Activated T-cell treated with anti-CD3 and anti-CD28 coated beads, Interleukin-2, amount 50 U/mL, for 72 hours (primary cell): Measurements from ENCODE around the gene SYNE2. TPM values are rescaled to one million over a fixed set of nuclear protein-coding genes. Genes with fewer than 3 reads are reported as not detected.
A peak's percentile ranks its signal among the peaks of the same experiment; 100 is the strongest.

Source experiments
- ATAC-seq, 2 donors: fragments of 150-1000 bp; cut with Tn5 transposase; replicated peaks in 1 of 2; 2 replicates each; pipeline ENCODE4 v1.10.0; 2021; ENCODE audit warnings: moderate library complexity in 2 of 2, mild to moderate bottlenecking in 1 of 2
- DNase-seq, 2 donors: peaks; one replicate each; pipeline ENCODE4 v3.0.0; 2021 to 2022; ENCODE audit warnings: mixed read lengths in 1 of 2
- H3K27ac Mint-ChIP-seq: one replicate; pipeline ENCODE4 v1.8.0; 2022; ENCODE audit warnings: mild to moderate bottlenecking, moderate library complexity, mixed read lengths
- H3K27me3 Mint-ChIP-seq: one replicate; pipeline ENCODE4 v1.8.0; 2022; ENCODE audit warnings: low read depth, mixed read lengths
- H3K36me3 Mint-ChIP-seq, 2 donors: one replicate each; pipeline ENCODE4 v1.8.0; 2022; ENCODE audit warnings: mixed read lengths in 2 of 2, mild to moderate bottlenecking in 1 of 2; ENCODE audit not compliant: insufficient read depth in 2 of 2
- H3K4me1 Mint-ChIP-seq: one replicate; pipeline ENCODE4 v1.8.0; 2022; ENCODE audit warnings: low read depth, mixed read lengths
- H3K4me3 Mint-ChIP-seq, 2 donors: one replicate each; pipeline ENCODE4 v1.8.0; 2022; ENCODE audit warnings: mild to moderate bottlenecking in 2 of 2, mixed read lengths in 2 of 2, moderate library complexity in 2 of 2
- H3K9me3 Mint-ChIP-seq, 2 donors: one replicate each; pipeline ENCODE4 v1.8.0; 2022; ENCODE audit warnings: mixed read lengths in 2 of 2
- total RNA-seq, 2 donors: library from RNA; stranded (reverse); gene quantifications; one replicate each; pipeline ENCODE4 v1.2.3, GENCODE V29; 2022

Gene SYNE2
- total RNA-seq, 2 donors from 2014 or later = 32.3 to 48.8 TPM

DNA sequence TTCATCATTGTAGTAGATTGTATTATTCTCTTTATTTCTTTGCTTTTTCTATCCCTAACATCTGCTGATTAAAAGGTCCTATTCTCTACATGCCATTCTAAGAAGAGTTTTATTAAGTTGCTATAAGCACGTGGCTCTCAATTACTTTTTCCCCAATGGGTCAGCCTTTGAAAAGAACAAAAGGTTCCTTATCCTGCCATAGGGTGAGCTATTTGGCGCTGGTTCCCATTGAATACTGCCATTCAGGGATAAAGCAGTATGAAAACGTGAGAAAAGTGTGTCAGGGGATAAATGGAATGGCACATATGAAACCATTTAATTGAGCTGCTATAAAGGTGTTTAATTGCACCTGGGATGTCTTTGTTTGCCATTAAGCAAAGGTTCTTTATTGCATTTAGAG is 80.9 kb downstream of the SYNE2 start:
- Mint-ChIP-seq H3K36me3 (no peaks in the 10 kb centered on the region), H3K27ac (peak overlapping the region; percentile 69), H3K4me1 (peaks cover 17% of the 10 kb centered on the region), H3K4me3 (peak overlapping the region; percentile 30 to 66), H3K9me3 (no peaks in the 10 kb centered on the region), H3K27me3 (no peaks in the 10 kb centered on the region)
- no peak for ATAC-seq
- no peak for DNase-seq

- peak; percentile 33 to 49 for ATAC-seq
- Mint-ChIP-seq H3K27ac (no peak overlapping the region), H3K4me1 (peaks cover 29% of the 10 kb centered on the region), H3K4me3 (no peak overlapping the region), H3K27me3 (no peaks in the 10 kb centered on the region), H3K36me3 (no peaks in the 10 kb centered on the region), H3K9me3 (peaks cover 0 to under 1% of the 10 kb centered on the region in 2 donors)
- DNase-seq = peak; percentile 9 to 10
These were observed 85.6 kb downstream of the SYNE2 start for GRCh38 chr14:63938198-63939005.

- Mint-ChIP-seq H3K4me3 (no peak overlapping the region), H3K4me1 (peaks cover 25% of the 10 kb centered on the region), H3K36me3 (no peaks in the 10 kb centered on the region), H3K27ac (no peak overlapping the region), H3K9me3 (peaks cover 0 to 1% of the 10 kb centered on the region in 2 donors), H3K27me3 (no peaks in the 10 kb centered on the region)
- no peak for ATAC-seq
- no peak for DNase-seq
These were observed 86.1 kb downstream of the SYNE2 start for GRCh38 chr14:63939006-63939270.

DNA sequence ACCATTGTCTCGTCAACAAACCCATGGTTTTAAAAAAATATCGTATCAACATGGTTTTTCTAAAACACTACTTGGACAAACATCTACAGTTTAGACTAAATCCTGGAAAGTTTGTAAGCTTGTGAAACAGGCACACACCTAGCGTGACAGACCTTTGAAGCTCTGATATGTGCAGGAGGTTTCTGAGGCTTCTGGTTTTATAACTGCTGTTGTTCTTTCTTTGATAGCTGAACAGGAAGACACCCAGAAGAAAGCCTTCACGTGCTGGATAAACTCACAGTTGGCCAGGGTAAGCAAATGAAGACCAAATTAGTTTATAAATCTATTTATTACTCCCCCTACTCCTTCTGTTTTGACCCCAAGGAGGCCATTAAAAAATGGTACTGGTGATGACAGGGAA is 87.6 kb downstream of the SYNE2 start:
- H3K9me3 Mint-ChIP-seq = peaks cover 0 to 1% of the 10 kb centered on the region in 2 donors
- peaks cover 25% of the 10 kb centered on the region for H3K4me1 Mint-ChIP-seq
- DNase-seq (peak in 1 of 2 donors; percentile 8), ATAC-seq (peak; percentile 40 to 53)
- peak overlapping the region; percentile 81 for H3K27ac Mint-ChIP-seq
- H3K4me3 Mint-ChIP-seq = peak overlapping the region; percentile 40 to 60
- no peaks in the 10 kb centered on the region for H3K36me3 Mint-ChIP-seq
- no peaks in the 10 kb centered on the region for H3K27me3 Mint-ChIP-seq

GRCh38 chr14:63941023-63941422 is 88.2 kb downstream of the SYNE2 start:
- no peaks in the 10 kb centered on the region for H3K36me3 Mint-ChIP-seq
- DNase-seq = peak in 1 of 2 donors; percentile 16
- ATAC-seq = peak; percentile 63 to 88
- H3K9me3 Mint-ChIP-seq = peaks cover 0 to 1% of the 10 kb centered on the region in 2 donors
- peak overlapping the region in 1 of 2 donors; percentile 34 for H3K4me3 Mint-ChIP-seq
- H3K27ac Mint-ChIP-seq = peak overlapping the region; percentile 25
- no peaks in the 10 kb centered on the region for H3K27me3 Mint-ChIP-seq
- H3K4me1 Mint-ChIP-seq = peaks cover 25% of the 10 kb centered on the region

DNA sequence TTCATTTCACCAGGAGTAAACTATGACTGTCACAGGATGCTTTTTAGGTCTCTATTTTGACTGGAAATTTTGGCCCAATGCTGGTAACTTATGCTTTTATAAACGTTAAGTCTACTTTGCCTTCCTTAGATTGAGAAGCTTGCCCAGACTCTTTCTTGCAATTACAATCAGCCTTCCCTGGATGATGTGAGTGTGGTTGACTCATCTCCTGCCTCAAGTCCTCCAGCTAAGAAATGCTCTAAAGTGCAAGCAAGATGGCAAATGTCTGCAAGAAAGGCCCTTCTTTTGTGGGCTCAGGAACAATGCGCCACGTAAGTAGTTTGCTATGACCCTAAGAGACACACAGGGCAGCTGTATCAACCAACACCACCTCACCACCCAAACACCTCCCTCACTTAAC is 96.9 kb downstream of the SYNE2 start:
- Mint-ChIP-seq H3K4me1 (no peaks in the 10 kb centered on the region), H3K36me3 (peaks cover 0 to 7% of the 10 kb centered on the region in 2 donors), H3K27ac (no peak overlapping the region), H3K27me3 (no peaks in the 10 kb centered on the region), H3K9me3 (no peaks in the 10 kb centered on the region), H3K4me3 (no peak overlapping the region)
- DNase-seq = no peak
- no peak for ATAC-seq

DNA sequence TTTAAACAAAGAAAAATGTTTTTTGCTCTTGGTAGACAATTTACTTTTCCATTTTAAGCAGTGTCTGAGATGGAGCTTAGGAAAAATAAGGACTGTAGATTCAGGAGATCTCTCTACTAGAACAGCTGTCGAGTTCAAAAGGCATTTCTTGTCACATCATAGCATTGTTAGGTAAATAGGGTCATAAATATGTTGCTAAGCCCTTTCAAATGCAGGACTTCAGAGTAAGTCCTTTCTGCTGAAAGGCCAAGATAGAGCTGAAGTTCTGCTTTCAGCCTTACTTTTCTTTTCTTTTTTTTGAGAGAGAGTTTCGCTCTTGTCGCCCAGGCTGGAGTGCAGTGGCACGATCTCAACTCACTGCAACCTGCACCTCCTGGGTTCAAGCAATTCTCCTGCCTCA is 98.2 kb downstream of the SYNE2 start:
- no peaks in the 10 kb centered on the region for H3K9me3 Mint-ChIP-seq
- no peak overlapping the region for H3K4me3 Mint-ChIP-seq
- no peak overlapping the region for H3K27ac Mint-ChIP-seq
- DNase-seq (no peak), ATAC-seq (no peak)
- no peaks in the 10 kb centered on the region for H3K27me3 Mint-ChIP-seq
- H3K36me3 Mint-ChIP-seq = peaks cover 0 to 7% of the 10 kb centered on the region in 2 donors
- no peaks in the 10 kb centered on the region for H3K4me1 Mint-ChIP-seq

DNA sequence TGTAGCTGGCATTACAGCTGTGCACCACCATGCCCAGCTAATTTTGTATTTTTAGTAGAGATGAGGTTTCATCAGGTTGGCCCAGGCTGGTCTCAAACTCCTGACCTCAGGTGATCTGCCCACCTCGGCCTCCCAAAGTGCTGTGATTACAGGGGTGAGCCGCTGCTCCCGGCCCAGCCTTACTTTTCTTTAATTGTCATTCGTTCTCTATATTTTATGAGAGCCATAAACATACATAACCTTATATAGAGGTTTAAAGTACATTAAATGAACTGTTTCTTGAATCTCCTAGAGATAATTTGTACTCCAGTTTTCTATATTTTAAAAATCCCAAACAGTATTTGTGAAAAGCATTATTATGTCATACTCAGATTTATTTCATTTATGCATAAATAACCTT is 98.6 kb downstream of the SYNE2 start:
- no peak overlapping the region for H3K27ac Mint-ChIP-seq
- ATAC-seq = no peak
- no peaks in the 10 kb centered on the region for H3K27me3 Mint-ChIP-seq
- H3K4me3 Mint-ChIP-seq = no peak overlapping the region
- no peaks in the 10 kb centered on the region for H3K9me3 Mint-ChIP-seq
- no peaks in the 10 kb centered on the region for H3K4me1 Mint-ChIP-seq
- H3K36me3 Mint-ChIP-seq = peaks cover 0 to 7% of the 10 kb centered on the region in 2 donors
- no peak for DNase-seq

DNA sequence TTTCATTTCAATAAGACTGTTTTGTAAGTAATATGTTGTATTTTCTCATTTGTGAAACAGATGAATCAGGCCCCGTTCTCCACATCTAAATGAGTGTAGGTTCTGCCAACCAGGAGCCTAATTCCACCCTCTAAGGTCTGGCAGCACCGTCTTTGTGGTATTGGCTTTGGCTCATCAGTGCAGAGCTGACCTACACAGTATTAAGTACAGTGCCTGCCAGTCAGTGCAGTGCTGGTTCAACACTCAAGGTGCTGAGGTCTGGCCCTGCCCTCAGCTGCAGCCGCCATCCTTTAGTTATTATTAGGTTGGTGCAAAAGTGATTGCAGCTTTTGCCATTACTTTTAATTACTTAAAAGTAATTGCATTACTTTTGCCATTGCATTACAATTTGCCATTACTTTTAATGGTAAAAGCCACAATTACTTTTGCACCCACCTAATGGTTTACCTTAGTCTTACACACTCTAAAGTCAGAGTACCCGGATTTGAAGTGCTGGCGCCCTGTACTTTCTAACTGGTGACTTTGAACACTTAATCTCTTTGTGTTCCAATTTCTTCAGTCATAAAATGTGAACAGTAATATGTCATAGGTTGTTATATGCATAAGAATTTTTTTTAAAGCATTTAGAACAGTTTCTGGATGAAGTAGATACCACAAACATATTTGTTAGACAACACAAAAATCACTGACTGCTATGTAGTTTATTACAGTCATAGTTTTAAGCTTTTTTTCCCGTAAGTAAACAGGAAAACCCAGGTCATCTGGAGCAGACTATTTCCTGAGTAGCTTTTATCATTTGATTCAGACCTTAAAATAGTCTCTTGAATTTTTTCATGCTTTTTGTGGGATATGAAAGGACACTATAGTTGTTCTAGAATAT is 99.5 kb downstream of the SYNE2 start:
- Mint-ChIP-seq H3K27ac (peak overlapping the region; percentile 11), H3K9me3 (no peaks in the 10 kb centered on the region), H3K36me3 (peaks cover 0 to 7% of the 10 kb centered on the region in 2 donors), H3K4me3 (no peak overlapping the region), H3K4me1 (no peaks in the 10 kb centered on the region), H3K27me3 (no peaks in the 10 kb centered on the region)
- ATAC-seq = no peak
- no peak for DNase-seq

DNA sequence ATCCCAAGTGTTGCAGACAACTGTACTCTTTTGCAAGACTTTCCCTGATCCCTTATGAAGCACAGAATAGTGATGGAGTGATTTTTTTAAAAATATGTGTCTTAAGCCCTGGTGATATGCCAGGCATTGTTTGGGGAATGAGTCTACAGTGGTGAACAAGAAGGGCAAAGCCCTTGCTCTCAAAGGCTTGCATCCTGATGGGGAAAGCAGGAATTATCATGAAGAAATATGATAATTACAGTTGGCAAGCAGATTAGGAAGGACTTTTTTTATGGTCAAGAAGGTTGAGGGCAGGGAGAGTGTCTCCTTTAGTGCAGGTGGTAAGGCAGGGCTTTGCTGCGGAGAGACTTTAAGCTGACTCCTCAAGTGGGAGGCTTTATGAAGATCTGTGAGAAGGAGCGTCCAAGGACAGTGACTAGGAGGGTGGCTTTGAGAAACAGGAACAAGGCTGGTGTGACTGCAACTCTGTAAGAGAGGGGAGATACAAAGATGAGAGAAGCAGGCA is 100.2 kb downstream of the SYNE2 start:
- no peaks in the 10 kb centered on the region for H3K27me3 Mint-ChIP-seq
- peaks cover 0 to 7% of the 10 kb centered on the region in 2 donors for H3K36me3 Mint-ChIP-seq
- peak overlapping the region; percentile 11 for H3K27ac Mint-ChIP-seq
- no peak for DNase-seq
- no peaks in the 10 kb centered on the region for H3K4me1 Mint-ChIP-seq
- no peak overlapping the region for H3K4me3 Mint-ChIP-seq
- no peak for ATAC-seq
- no peaks in the 10 kb centered on the region for H3K9me3 Mint-ChIP-seq

- H3K27me3 Mint-ChIP-seq = no peaks in the 10 kb centered on the region
- no peak overlapping the region for H3K4me3 Mint-ChIP-seq
- no peak for ATAC-seq
- H3K36me3 Mint-ChIP-seq = peaks cover 0 to 7% of the 10 kb centered on the region in 2 donors
- H3K9me3 Mint-ChIP-seq = no peaks in the 10 kb centered on the region
- no peak overlapping the region for H3K27ac Mint-ChIP-seq
- H3K4me1 Mint-ChIP-seq = no peaks in the 10 kb centered on the region
- no peak for DNase-seq
These were observed 103.5 kb downstream of the SYNE2 start for GRCh38 chr14:63956326-63956725.

- Mint-ChIP-seq H3K4me1 (no peaks in the 10 kb centered on the region), H3K27me3 (no peaks in the 10 kb centered on the region), H3K9me3 (no peaks in the 10 kb centered on the region), H3K4me3 (no peak overlapping the region), H3K36me3 (no peaks in the 10 kb centered on the region), H3K27ac (no peak overlapping the region)
- no peak for DNase-seq
- no peak for ATAC-seq
These were observed 108.2 kb downstream of the SYNE2 start for GRCh38 chr14:63960926-63961567.

GRCh38 chr14:63962906-63963305 is 110.1 kb downstream of the SYNE2 start:
- Mint-ChIP-seq H3K4me3 (no peak overlapping the region), H3K36me3 (no peaks in the 10 kb centered on the region), H3K9me3 (no peaks in the 10 kb centered on the region), H3K4me1 (no peaks in the 10 kb centered on the region), H3K27ac (no peak overlapping the region), H3K27me3 (no peaks in the 10 kb centered on the region)
- ATAC-seq (no peak), DNase-seq (no peak)
